GM19099 (cell line): Measurements from ENCODE around the gene DNAH1.

Experiments used
- POLR2A ChIP-seq: IDR thresholded peaks from 3 replicates; pipeline ENCODE4 v1.6.1; 2011; ENCODE audit warnings: low read depth; ENCODE audit not compliant: insufficient read length; ENCODE audit errors: extremely low read depth

Gene DNAH1

DNA sequence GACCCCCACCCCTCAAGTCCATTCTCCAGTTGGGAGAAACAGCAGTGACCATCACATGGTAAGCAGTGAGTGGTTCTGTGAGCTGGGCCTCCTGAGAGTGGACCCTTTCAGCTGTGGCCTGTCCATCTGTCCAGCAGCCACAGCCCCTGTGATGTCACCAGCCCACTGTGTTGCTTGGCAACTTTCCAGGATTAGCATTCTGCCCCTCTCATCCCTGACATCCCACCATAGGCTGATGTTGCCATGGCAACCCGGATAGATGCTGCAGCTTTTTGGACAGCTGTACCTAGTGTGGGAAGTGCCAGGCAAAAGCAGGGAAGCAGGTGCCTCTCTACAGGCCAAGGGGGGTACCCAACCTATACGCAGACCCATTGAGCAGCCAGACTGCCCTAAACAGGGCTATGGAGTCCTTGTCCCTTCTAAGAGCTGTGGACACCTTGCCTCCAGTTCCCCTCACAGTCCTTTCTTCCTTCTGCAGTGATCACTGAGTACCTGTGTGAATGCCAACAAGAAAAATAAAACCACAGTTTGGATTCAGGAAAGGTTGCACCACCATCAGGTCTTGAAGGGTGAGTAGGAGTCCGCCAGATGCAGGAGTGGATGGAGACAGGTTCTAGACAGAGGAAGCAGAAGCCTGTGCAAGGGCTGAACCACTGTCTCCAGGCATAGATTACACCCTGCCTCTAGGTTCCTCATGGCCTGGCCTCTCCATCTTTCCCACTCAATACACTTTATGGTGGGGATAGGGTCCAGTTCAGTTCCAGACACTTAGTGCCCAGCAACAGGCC lies at the start of gene DNAH1:
Gene DNAH1 (plus strand): TSS at position 343 of the 788 bp plus-strand sequence. CDS start 6,124 bp downstream, outside the sequence.
- no peak for TF ChIP-seq POLR2A

DNA sequence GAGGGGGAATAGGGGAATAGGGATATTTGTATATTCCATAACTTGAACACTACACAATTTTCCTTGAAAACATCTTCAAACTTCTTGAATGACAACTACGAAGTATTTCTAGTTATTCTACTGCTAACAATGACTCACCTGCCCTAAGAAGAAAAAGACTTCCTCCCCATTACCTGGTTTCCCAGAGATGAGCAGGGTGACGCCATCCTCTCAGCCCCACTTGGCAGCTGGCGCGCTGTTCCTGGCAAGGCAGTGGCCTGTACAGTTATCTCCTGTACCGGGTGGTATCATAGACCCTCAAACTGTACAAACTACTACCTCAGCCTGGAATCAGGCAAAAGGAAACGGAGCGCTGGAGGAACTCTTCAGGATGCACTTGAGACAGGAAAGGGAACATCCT lies 48.1 kb upstream of the DNAH1 start:
- no peak for TF ChIP-seq POLR2A

DNA sequence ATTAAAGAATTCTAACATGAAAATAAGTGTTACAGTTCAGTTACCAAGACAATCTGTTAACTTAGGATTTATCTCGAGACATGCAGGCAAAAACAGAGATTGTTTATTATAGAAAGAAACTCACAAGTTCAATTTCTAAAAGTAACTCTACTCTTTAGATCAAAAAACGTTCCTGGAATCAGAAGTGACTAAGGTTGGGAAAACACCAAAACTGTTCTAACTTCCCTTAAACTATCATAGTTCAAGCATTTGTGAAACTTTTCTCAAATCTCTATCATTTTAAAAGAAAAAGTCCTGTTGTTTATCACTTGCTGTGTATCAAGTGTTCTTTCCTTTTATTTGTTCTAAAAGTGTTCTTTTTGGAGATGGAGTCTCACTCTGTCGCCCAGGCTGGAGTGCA lies 46.3 kb upstream of the DNAH1 start:
- TF ChIP-seq POLR2A = no peak

DNA sequence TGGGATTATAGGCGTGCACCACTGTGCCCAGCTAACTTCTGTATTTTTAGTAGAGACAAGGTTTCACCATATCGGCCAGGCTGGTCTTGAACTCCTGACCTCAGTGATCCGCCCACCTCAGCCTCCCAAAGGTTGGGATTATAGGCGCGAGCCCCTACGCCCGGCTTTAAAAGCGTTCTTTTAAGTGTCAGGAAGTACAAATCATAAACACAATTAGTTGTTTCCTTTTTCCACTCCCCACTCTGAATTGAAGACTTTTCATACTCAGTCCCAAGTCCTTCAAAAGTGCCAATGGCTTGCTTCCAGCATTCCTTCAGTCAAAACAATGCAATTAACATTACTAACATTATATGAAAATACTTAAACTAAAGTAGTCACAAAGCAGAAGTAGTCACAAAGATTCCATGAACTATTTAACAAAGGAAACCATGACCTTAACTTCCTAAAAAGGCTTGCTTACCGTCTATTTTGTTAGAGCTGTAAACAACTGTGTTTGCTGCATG lies 45.8 kb upstream of the DNAH1 start:
- no peak for TF ChIP-seq POLR2A

DNA sequence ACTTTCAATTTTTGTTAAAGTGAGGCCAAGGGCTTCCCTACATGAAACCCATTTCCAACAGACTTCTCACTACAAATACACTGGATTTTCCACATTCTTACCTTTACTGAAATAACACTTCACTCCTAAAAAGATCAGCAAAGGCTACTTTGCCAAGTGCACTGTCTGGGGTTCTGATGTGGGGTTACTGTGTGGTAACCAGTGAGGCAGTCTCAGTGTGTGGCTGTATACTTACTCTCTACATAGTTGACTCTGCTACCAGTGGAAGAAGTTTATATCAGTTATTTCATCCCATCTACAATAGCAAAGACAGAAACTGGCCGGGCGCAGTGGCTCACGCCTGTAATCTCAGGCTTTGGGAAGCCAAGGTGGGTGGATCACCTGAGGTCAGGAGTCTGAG lies 43.3 kb upstream of the DNAH1 start:
- TF ChIP-seq POLR2A = no peak

DNA sequence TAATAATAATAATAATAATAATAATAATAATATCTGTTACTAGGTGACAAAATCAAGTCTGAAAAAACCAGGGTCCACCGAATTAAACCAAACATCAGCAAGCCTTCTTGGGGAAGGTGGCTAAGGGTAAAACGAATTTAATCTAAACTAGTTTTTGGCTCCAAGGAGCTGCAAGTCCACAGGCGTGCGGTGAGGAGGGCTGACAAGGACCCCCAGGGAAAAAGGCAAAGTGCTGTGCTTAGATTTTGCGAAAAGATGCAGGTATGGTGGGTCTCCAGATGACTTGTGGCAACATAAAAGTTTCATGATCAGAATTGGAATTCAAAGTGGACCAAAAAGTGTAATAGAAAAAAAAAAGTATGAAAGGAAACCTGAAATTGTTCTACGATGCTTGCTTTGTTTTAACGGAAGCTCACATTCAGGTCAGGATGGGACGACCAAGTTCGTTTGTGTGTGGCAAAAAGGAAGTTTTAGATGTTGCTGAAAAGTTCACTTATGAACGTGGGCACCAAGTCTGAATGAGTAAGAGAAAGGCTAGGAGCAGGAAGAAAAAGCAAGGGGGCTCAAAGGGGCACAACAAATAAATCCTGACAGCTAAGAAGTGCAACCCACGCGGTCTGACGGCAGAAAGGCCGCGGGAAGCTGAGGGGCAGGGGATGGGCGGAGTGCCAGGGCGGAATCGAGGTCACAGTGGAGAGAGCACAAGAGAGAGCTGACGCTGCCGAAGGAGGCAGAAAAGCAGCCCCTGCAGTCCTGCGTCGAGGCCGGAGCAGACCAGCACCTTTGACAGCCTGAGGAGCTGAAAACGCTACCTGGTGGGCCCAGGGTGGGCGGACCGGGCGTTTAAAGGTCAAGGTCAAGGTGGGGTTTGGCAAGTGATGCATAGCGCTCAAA lies 38.8 kb upstream of the DNAH1 start:
- peak; percentile 69 for TF ChIP-seq POLR2A

DNA sequence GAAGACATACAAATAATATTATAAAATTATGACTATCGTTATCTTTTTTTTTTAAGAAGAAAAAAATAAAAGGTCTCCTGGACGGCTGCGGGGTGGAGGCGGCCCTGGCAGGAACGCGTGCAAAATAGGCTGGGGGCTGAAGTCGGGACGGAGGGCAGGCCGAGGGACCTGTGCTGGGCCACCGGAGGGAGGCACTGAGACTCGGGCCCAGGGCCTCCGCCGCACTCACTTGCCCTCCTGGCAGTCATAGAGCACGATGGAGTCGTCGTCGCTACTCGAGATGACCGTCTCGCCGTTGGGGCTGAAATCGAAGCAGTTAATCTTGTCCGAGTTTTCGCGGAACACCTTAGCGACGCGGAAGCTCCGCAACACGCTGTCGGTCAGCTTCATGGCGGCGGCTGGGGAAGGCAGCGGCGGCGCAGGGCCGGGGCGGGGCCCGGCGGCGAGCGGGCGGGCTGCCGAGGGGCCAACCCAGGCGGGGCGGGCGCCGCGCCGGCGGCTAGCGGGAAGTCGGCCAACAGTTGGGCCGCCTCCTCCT lies 38.1 kb upstream of the DNAH1 start:
- no peak for TF ChIP-seq POLR2A

DNA sequence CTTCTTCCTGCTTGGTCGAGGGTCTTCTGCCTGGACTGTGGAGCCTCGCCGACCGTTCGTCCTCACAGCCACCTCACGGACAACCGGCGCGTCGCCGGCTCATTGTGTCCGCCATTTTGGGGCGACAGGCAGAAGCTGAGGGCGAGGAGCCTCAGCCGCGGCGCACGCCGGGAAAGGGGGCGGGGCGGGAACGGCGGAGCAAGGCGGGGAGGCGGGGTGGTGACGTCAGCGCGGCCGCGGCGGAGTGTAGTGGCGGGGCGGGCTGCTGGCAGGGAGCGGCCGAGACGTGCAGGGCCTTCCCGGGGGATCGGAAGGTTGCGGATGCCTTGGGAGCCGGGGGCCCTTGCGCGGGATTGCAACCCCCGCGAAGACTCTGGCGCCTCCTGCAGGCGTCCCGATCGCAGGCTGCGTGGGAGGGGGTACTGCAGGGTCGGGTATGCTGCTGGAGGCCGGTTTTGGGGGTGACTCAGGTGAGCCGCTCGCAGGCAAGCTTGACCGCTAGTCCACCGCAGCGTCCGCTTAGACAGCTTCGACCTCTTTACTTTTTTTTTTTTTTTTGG lies 37.5 kb upstream of the DNAH1 start, which contains the start of gene WDR82:
Gene WDR82 (minus strand): TSS at position 140 of the 560 bp plus-strand sequence. CDS start 288 bp downstream, outside the sequence.
- TF ChIP-seq POLR2A = peak; percentile 98

DNA sequence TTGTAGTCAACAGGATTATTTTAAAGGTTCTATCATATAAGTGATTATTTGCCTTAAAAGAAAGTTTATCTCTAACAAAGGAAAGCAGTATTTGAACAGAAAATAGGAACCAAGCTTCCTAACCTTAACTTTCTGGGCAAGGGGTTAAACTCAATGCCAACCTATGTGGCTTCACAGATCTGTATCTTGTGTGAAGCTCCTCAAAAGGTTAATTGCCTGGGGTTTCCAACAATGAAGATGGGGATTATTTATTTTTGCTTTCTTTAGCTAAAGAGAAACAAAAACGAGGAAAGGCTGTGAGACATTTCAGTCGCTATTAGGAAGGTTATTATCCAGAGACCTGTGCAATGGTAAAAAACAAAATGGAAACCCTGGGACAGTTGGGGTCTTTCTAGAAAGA lies 36.5 kb upstream of the DNAH1 start:
- no peak for TF ChIP-seq POLR2A

DNA sequence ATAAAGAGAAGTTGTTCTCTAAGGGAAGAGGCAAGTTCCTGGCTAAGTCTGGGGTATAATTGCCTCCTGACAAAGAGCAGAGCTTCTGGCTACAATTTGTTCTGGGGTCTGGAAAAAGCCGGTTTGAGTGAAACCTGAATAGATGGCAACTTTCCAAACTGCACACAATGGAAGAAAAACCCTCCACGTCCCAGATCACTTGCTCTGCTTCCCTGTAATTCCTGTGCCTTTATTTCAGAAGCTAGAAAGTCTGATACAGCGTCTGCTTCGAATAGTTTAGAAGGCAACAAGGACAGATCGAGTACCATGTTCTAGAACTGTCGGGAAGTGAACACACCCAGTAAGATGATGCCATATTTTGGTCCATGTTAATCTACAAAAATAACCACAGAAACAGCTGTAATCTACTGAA lies 36.1 kb upstream of the DNAH1 start:
- TF ChIP-seq POLR2A = no peak

DNA sequence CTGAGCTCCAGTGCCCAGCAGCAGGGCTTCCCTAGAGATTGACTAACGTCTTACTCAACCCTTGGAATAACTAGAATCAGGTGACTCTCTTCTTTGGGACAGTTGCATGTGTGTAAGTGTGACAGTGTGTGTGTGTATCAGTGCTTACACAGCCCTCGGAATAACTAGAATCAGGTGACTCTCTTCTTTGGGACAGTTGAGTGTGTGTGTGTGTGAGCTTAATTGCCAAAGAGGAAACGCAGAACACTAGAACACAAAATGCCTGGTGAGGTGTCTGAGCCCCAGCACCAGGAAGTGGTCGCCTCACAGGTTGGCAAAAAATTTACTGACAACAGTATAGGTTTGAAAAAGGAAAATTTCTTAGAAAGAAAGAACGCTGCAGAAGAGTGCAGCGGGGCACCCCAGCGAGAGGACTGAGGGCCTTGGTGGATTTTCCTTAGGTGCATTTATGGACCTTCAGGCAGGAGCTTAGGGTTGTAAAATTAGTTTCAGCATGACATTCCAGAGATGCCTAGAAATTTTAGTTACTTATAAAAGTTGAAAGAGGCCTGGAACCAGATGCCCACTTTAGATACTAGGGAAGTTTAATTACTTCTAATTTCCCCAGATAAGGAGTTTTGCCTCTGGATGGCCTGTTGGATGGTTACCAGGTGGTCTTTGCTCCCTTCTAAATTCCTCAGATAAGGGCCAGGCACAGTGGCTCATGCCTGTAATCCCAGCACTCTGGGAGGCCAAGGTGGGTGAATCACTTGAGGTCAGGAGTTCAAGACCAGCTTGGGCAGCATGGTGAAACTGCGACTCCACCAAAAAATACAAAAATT lies 33.9 kb upstream of the DNAH1 start:
- TF ChIP-seq POLR2A = no peak

DNA sequence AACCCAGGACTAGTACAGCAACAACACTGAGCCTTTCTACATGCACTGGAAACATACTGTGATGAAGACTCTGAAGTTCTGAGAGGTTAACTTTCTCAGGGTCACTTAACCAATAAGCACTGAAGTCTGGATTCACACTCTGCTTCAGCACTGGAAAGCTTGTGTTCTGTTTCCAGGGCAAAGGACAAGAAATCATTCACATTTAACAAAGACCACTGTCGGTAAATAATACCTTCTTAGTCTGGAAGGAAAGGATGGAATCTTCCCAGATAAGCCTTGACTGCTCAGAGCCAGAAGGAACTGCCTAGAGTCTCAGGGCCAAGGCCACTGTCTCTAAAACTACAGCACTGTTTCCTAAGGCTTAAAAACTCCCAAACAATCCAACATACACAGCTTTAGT lies 32.8 kb upstream of the DNAH1 start:
- no peak for TF ChIP-seq POLR2A

DNA sequence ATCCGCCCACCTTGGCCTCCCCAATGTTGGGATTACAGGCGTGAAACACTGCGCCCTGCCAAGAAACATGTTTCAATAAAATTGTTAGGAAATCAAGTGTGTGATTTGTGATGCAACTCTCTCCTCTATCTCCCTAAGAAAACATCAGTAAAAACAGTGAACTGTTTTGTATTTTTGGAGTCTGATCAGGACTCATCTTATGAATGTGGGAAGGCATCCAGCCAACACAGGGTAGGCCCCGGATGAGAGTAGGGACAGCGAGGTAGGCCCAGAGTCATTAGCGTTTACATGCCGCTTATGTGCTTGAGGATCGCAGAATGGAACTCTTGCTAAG lies 29.4 kb upstream of the DNAH1 start:
- TF ChIP-seq POLR2A = no peak

DNA sequence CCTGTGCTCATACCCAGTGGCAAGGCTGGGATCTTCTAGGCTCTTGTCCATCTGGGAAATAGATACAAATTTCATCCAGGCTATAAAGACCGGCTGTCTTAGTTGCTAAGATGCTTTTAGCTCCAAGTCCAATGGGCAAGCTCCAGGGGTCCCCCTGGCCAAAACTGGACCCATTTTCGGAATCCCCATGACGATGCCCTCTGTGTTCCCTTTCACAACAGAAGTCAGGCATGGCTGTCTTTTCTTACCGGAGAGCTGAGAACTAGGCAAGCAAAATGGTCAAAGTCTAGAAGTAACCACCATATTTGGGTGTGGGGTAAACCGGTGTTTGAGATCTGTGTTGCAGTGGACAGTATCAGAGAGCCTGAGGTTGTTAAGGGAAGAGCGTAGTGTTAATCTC lies 27.4 kb upstream of the DNAH1 start:
- no peak for TF ChIP-seq POLR2A
